ENCODE measurements around the gene MS4A8.
"Not testable (repeated sequence)": the region's sequence is repeated elsewhere in the genome, so short reads cannot be mapped to it uniquely, and the experiment has no call there.

The MS4A8 gene

DNA sequence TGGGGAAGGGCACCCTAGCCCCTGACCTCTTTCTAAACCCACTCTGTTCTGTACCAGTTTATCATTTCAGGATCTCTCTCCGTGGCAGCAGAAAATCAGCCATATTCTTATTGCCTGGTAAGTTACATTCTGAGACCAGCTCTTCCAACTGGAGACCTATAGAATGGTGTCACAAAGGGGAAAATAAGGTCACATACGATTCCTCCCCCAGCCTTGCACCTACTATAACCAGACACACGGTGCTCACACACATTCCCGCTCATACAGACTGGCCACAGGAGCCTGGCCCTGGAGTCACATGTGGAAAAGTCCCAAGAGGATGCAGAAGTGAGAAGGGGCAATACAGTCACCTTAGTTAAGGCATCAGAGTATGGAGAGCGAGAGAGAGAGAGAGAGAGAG lies 7.5 kb downstream of the MS4A8 start:
- Histone ChIP-seq H3K4me1 (ENCODE audit: insufficient read depth, low read length) (no peaks in the 10 kb centered on the region), H3K36me3 (ENCODE audit: insufficient read depth, low read length) (no peaks in the 10 kb centered on the region), H3K4me3 (ENCODE audit: low read length) (no peak overlapping the region), H3K27me3 (ENCODE audit: insufficient read depth, low read length) (no peaks in the 10 kb centered on the region), H3K9me3 (ENCODE audit: low read length) (no peaks in the 10 kb centered on the region), H2AFZ (ENCODE audit: low read depth, low read length) (no peak overlapping the region)

DNA sequence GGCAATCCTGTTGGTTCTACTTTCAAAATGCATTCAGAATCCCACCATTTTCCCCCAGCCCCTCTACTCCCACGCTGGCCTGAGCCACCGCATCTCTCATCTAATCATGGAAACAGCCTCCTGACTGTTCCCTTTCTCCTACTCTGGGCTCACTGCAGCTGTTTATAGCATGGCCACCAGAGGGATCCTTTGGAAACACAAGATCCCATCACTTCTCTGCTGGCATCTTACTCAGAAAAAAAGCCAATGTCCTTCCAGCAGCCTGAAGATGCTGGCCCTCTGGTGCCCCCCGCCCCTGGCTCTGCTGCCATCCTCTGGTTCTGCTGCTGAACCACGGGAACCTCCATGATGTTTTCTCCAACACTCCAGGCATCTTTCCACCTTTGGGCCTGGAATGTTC lies 11.1 kb downstream of the MS4A8 start:
- Histone ChIP-seq H3K27me3 (ENCODE audit: insufficient read depth, low read length) (no peaks in the 10 kb centered on the region), H3K4me1 (ENCODE audit: insufficient read depth, low read length) (no peaks in the 10 kb centered on the region), H3K9me3 (ENCODE audit: low read length) (no peaks in the 10 kb centered on the region), H2AFZ (ENCODE audit: low read depth, low read length) (no peak overlapping the region), H3K4me3 (ENCODE audit: low read length) (no peak overlapping the region), H3K36me3 (ENCODE audit: insufficient read depth, low read length) (no peaks in the 10 kb centered on the region)

DNA sequence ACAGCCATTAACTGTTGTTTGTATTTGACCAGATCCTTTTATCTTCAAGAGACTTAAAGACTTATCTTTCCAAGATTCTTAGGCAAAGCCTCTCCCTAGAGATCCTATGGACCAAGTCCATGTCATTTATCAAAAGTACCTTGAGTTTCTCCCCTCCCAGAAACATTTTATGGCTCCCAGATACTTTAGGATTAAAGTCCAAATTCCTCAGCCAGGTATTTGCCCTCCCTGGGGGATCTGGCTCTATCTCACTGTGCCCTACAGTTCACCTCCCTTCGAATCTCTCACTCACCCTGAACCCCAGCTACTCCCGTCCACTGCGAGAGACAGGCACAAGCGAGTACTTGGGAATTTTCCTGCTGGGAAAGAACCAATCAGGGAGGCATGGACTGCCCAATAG lies 11.9 kb downstream of the MS4A8 start:
- no peaks in the 10 kb centered on the region for H3K4me1 ChIP-seq (ENCODE audit: insufficient read depth, low read length)
- H3K36me3 ChIP-seq (ENCODE audit: insufficient read depth, low read length): no peaks in the 10 kb centered on the region
- H3K9me3 ChIP-seq (ENCODE audit: low read length): no peaks in the 10 kb centered on the region
- no peak overlapping the region for H2AFZ ChIP-seq (ENCODE audit: low read depth, low read length)
- H3K4me3 ChIP-seq (ENCODE audit: low read length): no peak overlapping the region
- H3K27me3 ChIP-seq (ENCODE audit: insufficient read depth, low read length): no peaks in the 10 kb centered on the region

DNA sequence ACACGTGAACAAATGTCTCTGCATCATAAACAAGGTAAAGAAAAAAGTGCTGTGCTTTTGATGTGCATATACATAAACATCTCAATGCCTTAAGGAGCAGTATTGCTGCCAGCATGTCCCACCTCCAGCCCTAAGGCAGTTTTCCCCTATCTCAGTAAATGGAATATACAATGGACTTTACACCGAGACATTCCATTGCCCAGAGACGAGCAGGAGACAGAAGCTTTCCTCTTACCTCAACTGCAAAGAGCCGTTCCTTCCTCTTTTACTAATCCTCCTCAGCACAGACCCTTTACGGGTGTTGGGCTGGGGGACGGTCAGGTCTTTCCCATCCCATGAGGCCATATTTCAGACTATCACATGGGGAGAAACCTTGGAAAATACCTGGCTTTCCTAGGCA lies 14.0 kb downstream of the MS4A8 start:
- H3K9me3 ChIP-seq (ENCODE audit: low read length); H3K36me3 ChIP-seq (ENCODE audit: insufficient read depth, low read length); H2AFZ ChIP-seq (ENCODE audit: low read depth, low read length); H3K4me1 ChIP-seq (ENCODE audit: insufficient read depth, low read length); H3K27me3 ChIP-seq (ENCODE audit: insufficient read depth, low read length); H3K4me3 ChIP-seq (ENCODE audit: low read length): not testable (repeated sequence)

DNA sequence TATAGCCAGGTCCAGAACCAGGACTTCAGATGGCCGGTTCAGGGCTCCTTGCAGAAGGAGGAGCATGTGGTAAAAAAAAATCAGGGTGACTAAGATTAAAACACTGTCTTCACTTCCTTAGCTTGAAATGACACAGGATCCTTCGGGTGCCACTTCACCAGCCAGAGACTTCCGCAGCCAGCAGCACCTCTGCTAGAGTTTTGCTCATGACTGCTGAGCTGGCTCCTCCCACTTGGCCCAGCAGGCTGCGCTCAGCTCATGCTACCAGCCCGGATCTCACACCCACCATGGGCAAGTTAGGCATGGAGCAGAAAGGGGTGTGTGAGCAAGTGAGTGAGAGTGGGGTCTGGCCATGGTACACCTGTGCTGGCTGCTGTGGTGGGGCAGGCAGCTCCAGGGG lies 18.5 kb downstream of the MS4A8 start:
- no peaks in the 10 kb centered on the region for H3K9me3 ChIP-seq (ENCODE audit: low read length)
- H3K36me3 ChIP-seq (ENCODE audit: insufficient read depth, low read length): no peaks in the 10 kb centered on the region
- H2AFZ ChIP-seq (ENCODE audit: low read depth, low read length): no peak overlapping the region
- H3K4me3 ChIP-seq (ENCODE audit: low read length): no peak overlapping the region
- no peaks in the 10 kb centered on the region for H3K4me1 ChIP-seq (ENCODE audit: insufficient read depth, low read length)
- H3K27me3 ChIP-seq (ENCODE audit: insufficient read depth, low read length): no peaks in the 10 kb centered on the region

DNA sequence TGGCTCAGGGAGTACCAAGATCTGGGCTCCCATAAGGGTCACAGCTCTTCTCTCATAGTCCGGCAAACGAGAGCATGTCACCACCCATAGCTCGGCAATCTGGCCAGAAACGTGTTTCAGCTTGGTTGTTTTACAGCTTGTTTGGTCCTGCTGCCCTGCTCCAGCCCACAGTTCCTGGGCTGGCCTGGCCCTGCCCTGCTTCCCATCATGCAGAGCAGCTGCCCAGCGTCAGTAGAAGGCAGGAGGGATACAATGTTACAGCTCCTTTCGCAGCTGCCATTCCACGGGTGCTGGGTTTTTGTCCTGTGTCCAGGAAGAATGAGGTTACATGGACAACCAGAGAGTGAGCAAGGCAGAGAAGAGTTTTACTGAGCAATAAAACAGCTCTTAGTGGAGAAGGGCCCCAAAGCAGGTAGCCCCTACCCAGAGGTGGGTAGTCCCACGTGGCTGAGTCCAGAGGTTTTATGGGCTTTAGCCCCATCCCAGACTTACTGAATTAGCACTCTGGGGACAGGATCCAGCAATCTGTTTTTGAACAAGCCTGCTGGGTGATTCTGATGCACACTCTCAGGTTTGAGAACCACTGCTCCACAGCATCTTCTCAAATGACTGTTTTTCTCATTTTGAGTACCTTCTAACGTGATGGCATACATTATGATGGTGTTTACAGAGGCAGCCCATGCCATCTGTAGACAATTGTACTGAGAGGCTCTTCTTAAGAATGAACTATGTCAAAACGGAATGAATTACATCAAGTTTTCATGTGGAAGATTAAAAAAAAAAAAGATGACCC lies 19.3 kb downstream of the MS4A8 start:
- Histone ChIP-seq H3K9me3 (ENCODE audit: low read length) (no peaks in the 10 kb centered on the region), H3K4me1 (ENCODE audit: insufficient read depth, low read length) (no peaks in the 10 kb centered on the region), H3K4me3 (ENCODE audit: low read length) (no peak overlapping the region), H3K36me3 (ENCODE audit: insufficient read depth, low read length) (no peaks in the 10 kb centered on the region), H3K27me3 (ENCODE audit: insufficient read depth, low read length) (no peaks in the 10 kb centered on the region), H2AFZ (ENCODE audit: low read depth, low read length) (no peak overlapping the region)

DNA sequence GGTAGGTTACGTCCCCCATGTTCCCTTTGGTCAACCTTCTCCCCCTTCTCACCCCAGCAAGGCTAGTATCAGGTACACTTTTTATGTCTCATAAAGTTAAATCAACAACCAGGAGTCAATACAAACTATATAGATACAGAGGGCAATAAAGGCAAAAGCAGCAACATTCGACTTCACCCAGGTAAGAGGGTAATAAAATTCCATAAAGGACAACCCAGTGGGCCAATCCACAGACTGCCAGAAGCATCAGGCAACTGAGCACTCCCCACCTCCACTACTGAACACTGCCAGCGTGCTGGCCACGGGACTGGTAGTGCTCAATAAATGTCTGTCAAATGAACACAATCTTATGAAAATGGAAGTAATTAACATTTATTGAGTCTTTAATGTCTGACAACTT lies 20.0 kb downstream of the MS4A8 start:
- Histone ChIP-seq H3K9me3 (ENCODE audit: low read length) (no peaks in the 10 kb centered on the region), H3K4me3 (ENCODE audit: low read length) (no peak overlapping the region), H3K27me3 (ENCODE audit: insufficient read depth, low read length) (no peaks in the 10 kb centered on the region), H2AFZ (ENCODE audit: low read depth, low read length) (no peak overlapping the region), H3K4me1 (ENCODE audit: insufficient read depth, low read length) (no peaks in the 10 kb centered on the region), H3K36me3 (ENCODE audit: insufficient read depth, low read length) (no peaks in the 10 kb centered on the region)

DNA sequence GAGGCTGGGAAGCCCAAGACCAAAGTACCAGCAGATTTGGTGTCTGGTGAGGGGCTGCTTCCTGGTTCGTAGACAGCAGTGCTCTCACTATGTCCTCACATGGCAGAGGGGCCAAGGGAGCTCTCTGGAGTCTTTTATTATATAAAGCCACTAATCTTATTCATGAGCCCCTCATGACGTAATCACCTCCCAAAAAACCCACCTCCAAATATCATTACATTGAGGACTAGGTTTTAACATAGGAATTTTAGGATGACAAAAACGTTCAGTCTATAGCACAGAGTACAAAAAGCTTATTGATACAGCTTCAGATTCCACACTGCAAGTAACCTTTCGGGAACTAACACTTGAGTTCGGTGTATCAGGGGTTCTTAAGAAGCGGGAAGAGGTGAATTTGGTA lies 21.0 kb downstream of the MS4A8 start:
- H3K9me3 ChIP-seq (ENCODE audit: low read length): no peaks in the 10 kb centered on the region
- no peak overlapping the region for H3K4me3 ChIP-seq (ENCODE audit: low read length)
- H3K27me3 ChIP-seq (ENCODE audit: insufficient read depth, low read length): no peaks in the 10 kb centered on the region
- no peaks in the 10 kb centered on the region for H3K4me1 ChIP-seq (ENCODE audit: insufficient read depth, low read length)
- H2AFZ ChIP-seq (ENCODE audit: low read depth, low read length): no peak overlapping the region
- no peaks in the 10 kb centered on the region for H3K36me3 ChIP-seq (ENCODE audit: insufficient read depth, low read length)

DNA sequence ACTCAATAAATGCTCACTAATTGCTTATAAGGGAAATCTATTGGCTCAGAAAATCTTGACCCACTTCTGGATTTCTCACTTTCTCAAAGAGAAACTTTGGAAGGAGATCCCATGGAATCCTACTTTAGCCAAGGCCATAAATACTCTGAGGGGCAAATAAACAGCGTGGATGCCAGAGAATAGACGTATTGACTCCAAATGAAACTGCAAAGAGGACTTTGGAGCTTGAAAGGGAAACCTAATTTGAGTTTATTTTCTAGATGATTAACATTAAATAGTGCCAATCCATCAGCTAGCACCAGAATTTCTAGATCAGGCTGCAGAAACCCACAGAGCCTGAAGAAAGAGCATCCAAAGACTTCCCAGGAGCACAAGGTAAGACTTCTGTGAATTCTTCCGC lies 25.0 kb downstream of the MS4A8 start, which contains the start of gene MS4A18:
MS4A18 (plus strand) TSS at position 301 of the 400 bp plus-strand sequence.
- no peak within 1 kb of the TSS for H2AFZ ChIP-seq (ENCODE audit: low read depth, low read length)

DNA sequence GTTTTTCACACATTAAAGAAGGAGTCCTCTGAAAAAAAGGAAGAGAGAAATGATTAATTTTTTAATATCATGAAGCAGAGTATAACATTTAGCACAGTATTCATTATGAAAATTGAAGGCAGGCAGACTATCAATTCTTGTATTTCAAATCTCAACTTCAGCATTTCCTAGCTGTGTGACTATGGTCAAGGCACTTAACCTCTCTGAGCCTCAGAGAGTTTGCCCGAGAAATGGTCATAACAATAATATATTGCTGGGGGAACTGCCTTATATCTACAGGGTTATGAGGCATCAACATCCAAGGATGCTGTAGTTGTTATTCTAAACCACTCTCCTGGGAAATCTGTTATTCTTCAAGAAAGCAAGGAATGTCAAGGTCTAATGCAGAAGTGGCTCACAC lies 26.2 kb downstream of the MS4A8 start:
- Histone ChIP-seq H3K27me3 (ENCODE audit: insufficient read depth, low read length) (peaks cover 4% of the 10 kb centered on the region), H3K4me3 (ENCODE audit: low read length) (no peak overlapping the region), H3K9me3 (ENCODE audit: low read length) (no peaks in the 10 kb centered on the region), H3K36me3 (ENCODE audit: insufficient read depth, low read length) (no peaks in the 10 kb centered on the region), H2AFZ (ENCODE audit: low read depth, low read length) (no peak overlapping the region), H3K4me1 (ENCODE audit: insufficient read depth, low read length) (no peaks in the 10 kb centered on the region)

More for the DNA sequence above, 25.0 kb downstream of the MS4A8 start, which contains the start of gene MS4A18:
- no peak within 1 kb of the TSS for H3K4me3 ChIP-seq (ENCODE audit: low read length)
- H3K36me3 ChIP-seq (ENCODE audit: insufficient read depth, low read length): no peaks in the 10 kb centered on the region
- H3K27me3 ChIP-seq (ENCODE audit: insufficient read depth, low read length): no peaks in the 10 kb centered on the region
- H3K9me3 ChIP-seq (ENCODE audit: low read length): no peaks in the 10 kb centered on the region
- H3K4me1 ChIP-seq (ENCODE audit: insufficient read depth, low read length): no peaks in the 10 kb centered on the region

DNA sequence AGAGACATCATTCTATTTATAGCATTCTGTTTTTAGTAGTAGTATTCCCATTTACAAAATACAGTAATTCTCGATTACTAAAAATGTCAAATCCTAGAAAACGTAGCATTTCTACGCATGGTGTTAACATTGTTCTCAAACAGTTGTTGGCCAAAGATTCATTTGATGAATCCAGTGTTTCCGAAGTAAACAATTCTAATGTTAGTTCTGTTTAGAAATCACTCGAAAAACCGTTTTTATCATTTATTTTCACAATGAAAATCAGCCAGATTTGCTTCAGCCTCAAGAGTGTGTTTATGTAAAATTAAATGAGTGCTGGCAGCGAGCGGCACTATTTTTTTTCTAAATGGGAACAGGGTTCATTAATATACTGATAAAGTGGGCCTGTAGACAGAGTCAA lies 32.2 kb downstream of the MS4A8 start:
- H3K4me1 ChIP-seq (ENCODE audit: insufficient read depth, low read length): no peaks in the 10 kb centered on the region
- no peak overlapping the region for H3K4me3 ChIP-seq (ENCODE audit: low read length)
- H3K9me3 ChIP-seq (ENCODE audit: low read length): no peaks in the 10 kb centered on the region
- H3K27me3 ChIP-seq (ENCODE audit: insufficient read depth, low read length): peaks cover 7% of the 10 kb centered on the region
- no peak overlapping the region for H2AFZ ChIP-seq (ENCODE audit: low read depth, low read length)
- no peaks in the 10 kb centered on the region for H3K36me3 ChIP-seq (ENCODE audit: insufficient read depth, low read length)

DNA sequence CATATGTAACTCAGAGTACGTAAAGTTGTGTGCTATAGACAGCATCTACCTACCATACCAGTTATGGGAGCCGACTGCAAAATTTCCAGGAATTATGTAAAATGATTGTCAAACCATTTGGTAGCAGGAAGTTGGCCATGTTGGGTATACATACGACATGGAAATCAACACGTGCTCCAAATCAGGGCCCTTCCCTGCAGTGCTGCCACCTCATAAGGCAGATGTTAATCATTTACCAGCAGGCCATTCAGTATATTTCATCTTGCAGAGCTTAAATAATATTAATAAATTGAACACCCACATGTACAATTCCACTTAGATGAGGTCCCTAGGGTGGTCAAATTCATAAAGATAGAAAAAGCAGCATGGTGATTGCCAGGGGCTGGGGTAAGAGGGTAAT lies 34.9 kb downstream of the MS4A8 start:
- H3K4me3 ChIP-seq (ENCODE audit: low read length): no peak overlapping the region
- H3K27me3 ChIP-seq (ENCODE audit: insufficient read depth, low read length): peaks cover 10% of the 10 kb centered on the region
- no peaks in the 10 kb centered on the region for H3K36me3 ChIP-seq (ENCODE audit: insufficient read depth, low read length)
- no peaks in the 10 kb centered on the region for H3K4me1 ChIP-seq (ENCODE audit: insufficient read depth, low read length)
- H3K9me3 ChIP-seq (ENCODE audit: low read length): no peaks in the 10 kb centered on the region
- no peak overlapping the region for H2AFZ ChIP-seq (ENCODE audit: low read depth, low read length)

DNA sequence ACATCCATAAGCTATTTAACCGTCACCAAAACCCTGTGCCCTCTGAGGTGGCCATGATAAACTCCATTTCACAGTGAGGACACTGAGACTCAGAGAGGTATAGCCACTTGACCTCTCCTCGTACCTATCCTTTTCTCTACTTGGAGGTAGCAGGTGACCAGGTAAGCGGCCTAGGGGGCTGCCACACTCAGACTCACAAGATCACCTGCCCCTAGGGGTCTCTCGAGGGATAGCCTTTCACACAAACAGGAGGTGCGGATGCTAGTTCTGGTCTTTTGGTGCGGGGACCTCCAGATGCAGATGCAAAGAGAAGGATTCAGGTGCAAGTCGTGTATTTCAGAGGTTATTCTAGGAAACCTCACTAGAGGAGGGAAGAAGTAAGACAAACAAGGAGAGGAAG lies 39.7 kb downstream of the MS4A8 start:
- H3K4me1 ChIP-seq (ENCODE audit: insufficient read depth, low read length): no peaks in the 10 kb centered on the region
- H3K4me3 ChIP-seq (ENCODE audit: low read length): no peak overlapping the region
- no peaks in the 10 kb centered on the region for H3K36me3 ChIP-seq (ENCODE audit: insufficient read depth, low read length)
- H3K27me3 ChIP-seq (ENCODE audit: insufficient read depth, low read length): peaks cover 3% of the 10 kb centered on the region
- H2AFZ ChIP-seq (ENCODE audit: low read depth, low read length): no peak overlapping the region
- peaks cover 3% of the 10 kb centered on the region for H3K9me3 ChIP-seq (ENCODE audit: low read length)

DNA sequence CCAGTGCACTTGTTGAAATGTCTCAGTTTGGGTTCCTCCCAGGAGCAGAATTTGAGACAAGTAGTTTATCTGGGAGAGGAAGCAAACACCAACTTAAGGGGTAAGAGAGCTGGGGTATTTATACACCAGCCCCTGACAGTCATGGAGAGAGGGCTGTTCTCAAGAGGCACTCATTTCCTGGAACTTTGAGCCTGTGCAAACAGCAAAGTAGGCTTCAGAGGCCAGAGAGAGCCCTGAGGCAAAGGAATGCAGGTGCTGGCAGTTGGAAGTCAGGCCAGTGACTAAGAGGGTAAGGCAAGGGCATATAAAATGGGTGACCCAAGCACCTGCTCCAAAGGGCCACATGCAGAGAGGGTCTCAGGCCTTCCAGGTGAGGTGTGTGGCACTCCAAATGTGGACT lies 41.2 kb downstream of the MS4A8 start:
- Histone ChIP-seq H3K4me3 (ENCODE audit: low read length) (no peak overlapping the region), H3K27me3 (ENCODE audit: insufficient read depth, low read length) (peaks cover 3% of the 10 kb centered on the region), H3K9me3 (ENCODE audit: low read length) (peaks cover 3% of the 10 kb centered on the region), H3K4me1 (ENCODE audit: insufficient read depth, low read length) (no peaks in the 10 kb centered on the region), H3K36me3 (ENCODE audit: insufficient read depth, low read length) (no peaks in the 10 kb centered on the region), H2AFZ (ENCODE audit: low read depth, low read length) (no peak overlapping the region)
